Neural progenitor cell (in vitro differentiated cells): ENCODE results near the gene CETP.

Experiments
- EZH2 ChIP-seq: fragments of 200-600 bp; sonication (generic); IDR thresholded peaks from 2 replicates; pipeline ENCODE4 v1.6.1; 2017; ENCODE audit warnings: antibody characterized with exemption, mild to moderate bottlenecking, moderate library complexity
- EZH2phosphoT487 ChIP-seq: fragments of 200-600 bp; sonication (generic); IDR thresholded peaks from 2 replicates; pipeline ENCODE4 v1.6.1; 2017; ENCODE audit warnings: antibody characterized with exemption
- TF ChIP-seq, protein P1 (sequence below): fragments of 200-600 bp; sonication (generic); IDR thresholded peaks from 2 replicates; pipeline ENCODE4 v1.5.1; 2017; ENCODE audit warnings: antibody characterized with exemption, mild to moderate bottlenecking

DNA sequence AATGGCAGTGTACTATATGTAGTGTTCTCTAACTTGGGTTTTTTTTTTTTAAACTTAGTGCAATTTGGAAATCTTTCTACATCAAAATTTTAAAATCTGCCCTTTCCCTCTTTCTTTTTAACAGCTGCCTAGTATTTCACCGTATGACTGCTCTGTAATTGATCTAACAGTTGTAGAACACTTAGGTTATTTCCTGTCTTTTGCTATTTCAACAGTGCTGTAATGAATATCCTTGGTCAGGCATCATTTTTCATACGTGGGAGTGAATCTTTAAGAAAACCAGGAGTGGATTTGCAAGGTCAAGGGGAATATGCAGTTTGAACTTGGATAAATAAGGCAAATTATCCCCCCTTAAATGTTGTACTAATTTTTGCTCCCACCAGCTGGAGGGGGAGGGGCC lies 31.5 kb downstream of the CETP start:
- TF ChIP-seq, protein P1, sequence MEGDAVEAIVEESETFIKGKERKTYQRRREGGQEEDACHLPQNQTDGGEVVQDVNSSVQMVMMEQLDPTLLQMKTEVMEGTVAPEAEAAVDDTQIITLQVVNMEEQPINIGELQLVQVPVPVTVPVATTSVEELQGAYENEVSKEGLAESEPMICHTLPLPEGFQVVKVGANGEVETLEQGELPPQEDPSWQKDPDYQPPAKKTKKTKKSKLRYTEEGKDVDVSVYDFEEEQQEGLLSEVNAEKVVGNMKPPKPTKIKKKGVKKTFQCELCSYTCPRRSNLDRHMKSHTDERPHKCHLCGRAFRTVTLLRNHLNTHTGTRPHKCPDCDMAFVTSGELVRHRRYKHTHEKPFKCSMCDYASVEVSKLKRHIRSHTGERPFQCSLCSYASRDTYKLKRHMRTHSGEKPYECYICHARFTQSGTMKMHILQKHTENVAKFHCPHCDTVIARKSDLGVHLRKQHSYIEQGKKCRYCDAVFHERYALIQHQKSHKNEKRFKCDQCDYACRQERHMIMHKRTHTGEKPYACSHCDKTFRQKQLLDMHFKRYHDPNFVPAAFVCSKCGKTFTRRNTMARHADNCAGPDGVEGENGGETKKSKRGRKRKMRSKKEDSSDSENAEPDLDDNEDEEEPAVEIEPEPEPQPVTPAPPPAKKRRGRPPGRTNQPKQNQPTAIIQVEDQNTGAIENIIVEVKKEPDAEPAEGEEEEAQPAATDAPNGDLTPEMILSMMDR: no peak
- TF ChIP-seq EZH2: no peak
- no peak for TF ChIP-seq EZH2phosphoT487
